HG02759 (cell line): ENCODE measurements around the gene LFNG.

Source experiments
- ATAC-seq: cut with Tn5 transposase; IDR thresholded peaks from one replicate; pipeline ENCODE4 v1.9.1; 2021; ENCODE audit warnings: mild to moderate bottlenecking, moderate library complexity; ENCODE audit not compliant: unreplicated experiment

The LFNG gene

GRCh38 chr7:2515424-2516193 lies 4.0 kb upstream of the LFNG start:
- ATAC-seq, result no peak

DNA sequence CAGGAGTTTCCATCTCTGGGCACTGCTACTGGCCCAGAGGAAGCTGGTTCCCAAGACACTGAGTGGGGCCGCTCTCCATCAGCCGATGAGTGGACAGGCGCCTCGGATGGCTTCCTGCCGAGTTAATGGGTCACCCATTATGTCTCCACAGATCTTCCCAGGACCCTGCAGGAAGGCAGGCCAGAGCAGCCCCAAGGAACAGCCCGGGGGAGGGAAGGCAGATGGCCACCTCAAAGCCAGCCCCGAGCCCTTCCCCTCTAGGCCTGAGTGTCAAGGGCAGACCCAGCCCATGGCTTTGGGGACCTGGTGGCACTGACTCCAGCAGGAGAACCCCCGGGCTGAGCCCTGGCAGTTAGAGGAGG lies 3.4 kb upstream of the LFNG start:
- no peak for ATAC-seq

DNA sequence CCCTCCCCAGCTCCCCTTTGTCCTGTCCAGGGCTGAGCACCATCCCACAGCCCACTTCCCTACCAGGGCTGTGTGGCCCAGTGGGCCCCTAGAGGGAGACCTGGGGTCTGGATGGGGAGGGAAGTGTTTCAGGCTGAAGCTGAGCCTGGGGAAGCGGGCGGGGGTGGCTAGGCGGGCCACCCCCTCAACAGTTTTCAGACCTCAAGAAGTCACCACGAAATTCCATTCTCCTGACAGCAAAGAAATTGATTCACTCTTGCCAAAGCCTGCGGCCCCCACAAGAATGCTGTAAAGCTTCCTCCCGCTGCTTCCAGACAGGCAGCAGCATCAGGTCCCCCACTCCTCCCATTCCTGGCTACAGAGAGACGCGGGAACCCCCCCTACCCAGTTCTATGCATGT lies 2.5 kb upstream of the LFNG start:
- no peak for ATAC-seq

DNA sequence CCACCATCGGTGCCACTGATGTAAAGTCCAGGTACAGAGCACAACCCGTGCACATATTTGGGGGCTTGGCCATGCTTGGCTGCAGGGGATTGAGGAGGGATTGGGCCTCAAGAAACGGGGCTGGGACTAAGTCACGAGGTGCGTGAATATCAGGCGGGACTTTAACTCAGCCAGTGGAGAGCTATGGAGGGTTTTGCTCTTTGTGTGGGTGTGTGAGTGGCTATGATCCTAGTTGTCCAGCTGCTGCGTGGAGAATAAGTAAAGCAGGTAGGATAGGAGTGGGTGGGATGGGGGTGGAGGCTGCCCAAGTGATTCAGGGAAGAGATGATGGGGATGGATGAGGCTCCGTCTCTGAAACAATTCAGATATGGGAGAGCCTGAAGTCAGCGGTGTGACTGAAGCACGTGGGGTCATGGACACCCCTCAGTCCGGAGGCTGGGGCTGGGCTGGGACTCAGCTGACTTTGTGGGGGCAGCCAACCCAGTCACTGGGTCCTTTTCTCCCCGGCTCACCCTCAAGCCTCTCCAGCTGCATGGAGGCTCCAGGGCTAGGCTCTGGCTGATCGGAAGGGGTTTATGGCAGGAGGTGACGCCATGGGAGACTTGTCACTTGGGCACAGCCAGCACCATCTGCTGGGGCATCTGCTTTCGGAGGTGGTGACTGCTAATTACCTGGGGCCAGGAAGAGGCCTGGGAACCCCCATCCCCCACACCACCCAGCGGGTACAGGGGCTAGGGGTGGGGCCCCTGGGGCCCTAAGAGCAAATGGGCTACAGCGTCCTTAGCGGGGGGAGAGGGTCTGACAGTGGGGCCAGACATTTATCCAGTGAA lies 1.7 kb upstream of the LFNG start:
- ATAC-seq, result no peak

- no peak for ATAC-seq
Measured at GRCh38 chr7:2518737-2519118, 846 bp upstream of the LFNG start.

GRCh38 chr7:2520131-2520760 lies 672 bp downstream of the LFNG start:
- ATAC-seq, result peak; percentile 1

DNA sequence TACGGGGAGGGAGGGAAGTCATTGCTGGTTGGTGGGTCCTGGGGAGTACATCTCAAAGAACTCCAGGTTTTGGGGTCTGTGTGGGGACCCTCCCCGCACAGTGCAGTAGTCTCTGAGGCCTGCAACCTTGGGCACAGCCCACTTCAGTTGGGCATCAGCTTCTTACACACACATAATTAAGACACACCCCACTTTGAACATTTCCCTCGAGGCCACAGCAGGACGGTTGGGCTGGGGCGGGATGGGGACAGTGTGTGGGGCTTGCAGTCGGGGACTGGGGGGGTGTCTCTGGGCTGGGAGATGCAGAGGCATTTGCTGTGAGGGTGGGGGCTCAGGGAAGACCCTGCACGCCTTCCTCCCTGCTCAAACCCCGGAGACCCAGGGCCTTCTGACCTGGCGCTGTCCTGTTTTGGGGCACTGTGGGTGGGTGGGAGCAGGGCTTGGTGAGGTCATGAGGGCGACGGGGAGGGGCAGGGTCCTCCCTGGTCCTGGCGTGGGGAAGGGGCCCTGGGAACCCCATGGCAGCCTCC lies 1.3 kb downstream of the LFNG start:
- ATAC-seq, result no peak

GRCh38 chr7:2521341-2521745 lies 1.8 kb downstream of the LFNG start:
- no peak for ATAC-seq

DNA sequence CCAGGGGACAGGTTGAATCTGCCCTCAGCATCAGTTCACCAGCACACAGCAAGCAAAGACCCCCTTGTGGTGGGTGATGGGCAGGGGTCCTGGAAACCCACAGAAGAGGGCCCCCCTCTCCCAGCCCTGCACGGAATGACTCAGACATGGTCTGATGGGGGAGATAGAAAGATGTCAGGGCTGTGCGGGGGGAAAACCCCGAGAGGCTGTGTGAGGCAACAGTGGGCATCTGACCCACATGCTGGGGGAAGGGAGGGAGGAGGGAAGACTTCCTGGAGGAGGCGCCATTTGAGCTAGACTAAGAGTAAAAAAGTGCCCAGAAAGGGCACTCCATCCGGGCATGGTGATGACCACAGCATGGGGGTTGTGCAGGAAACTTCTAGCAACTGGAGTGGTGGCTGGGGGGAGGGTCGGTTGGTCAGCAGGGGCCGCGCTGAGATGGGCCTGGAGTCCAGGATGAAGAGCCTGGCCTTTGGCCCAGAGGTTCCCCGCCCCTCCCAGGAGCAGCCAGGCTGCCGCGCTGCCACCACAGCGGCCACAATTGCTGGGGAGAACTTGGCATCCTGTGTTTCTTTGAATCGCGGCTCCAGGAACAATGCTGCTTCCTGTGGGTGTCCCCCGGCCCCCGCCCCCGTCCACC lies 2.5 kb downstream of the LFNG start:
- no peak for ATAC-seq

- no peak for ATAC-seq
Measured at GRCh38 chr7:2522780-2523433, 3.3 kb downstream of the LFNG start.

GRCh38 chr7:2523461-2523936 lies 3.9 kb downstream of the LFNG start:
- no peak for ATAC-seq

DNA sequence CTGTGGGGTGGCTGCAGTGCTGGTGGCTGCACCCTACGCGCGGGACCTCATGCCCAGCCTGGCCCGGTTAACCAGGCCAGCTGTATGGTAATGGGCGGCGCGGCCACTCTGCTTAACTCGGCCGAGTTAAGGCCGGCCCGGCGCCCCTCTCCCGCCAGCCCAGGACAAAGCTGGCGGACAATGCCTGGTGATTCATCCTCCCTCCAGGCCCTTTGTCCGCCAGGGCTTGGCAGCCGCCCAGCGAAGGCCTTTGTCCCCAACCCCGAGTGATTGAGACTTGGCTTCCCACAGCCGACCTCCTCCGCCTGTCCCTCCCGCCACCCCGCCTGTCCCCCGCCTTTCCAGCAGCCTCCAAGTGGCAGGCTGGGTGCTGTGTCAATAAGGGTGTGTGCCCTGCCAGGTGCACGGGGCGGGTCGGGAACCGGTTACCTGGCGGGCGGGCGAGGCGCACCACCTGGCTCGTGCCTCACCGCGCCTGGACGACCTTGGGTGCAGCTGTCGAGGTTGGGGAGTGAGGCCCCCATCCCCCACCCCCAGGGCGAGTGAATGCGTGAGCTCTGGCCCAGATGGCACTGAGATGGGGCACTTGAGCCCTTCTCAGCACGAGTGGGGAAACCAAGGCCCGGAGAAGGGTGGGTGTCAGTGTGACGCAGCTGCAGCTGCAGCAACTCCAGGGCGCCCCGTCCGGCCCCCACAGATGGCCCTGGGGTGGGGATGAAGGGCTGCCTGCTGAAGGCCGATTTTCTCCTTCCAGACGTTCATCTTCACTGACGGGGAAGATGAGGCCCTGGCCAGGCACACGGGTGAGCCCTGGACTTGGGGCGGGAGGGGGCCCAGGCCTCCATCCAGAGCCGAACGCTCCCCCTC lies 4.6 kb downstream of the LFNG start:
- ATAC-seq, result no peak

DNA sequence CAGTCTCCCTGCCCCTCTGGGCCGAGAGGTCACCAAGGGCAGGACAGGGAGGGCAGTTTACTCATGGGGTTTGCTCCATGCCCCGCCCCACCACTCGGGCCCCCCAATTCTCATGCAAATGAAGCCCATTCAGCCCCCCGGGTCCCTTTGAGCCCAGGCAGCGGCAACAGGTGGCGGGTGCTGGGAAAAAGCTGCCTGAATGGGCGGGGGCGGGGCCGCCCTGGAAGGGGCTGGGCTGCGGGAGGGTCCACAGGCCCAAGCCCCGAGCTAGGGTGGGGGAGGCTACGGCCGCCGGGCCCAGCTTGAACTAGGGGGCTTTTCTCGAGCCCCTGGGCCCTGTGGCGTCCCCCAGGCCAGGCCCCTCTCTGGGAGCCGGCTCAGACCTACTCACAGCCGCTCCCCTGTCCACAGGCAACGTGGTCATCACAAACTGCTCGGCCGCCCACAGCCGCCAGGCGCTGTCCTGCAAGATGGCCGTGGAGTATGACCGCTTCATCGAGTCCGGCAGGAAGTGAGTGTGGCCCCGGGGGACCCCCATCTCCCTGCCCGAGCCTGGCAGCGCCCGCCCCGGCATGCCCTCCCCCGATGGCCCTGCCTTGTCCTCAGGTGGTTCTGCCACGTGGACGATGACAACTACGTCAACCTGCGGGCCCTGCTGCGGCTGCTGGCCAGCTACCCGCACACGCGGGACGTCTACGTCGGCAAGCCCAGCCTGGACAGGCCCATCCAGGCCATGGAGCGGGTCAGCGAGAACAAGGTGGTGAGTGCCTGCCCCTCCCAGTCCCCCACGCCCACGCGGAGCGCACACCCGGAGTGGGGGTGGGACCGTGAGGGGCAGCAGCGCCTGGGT lies 5.5 kb downstream of the LFNG start:
- ATAC-seq, result no peak

DNA sequence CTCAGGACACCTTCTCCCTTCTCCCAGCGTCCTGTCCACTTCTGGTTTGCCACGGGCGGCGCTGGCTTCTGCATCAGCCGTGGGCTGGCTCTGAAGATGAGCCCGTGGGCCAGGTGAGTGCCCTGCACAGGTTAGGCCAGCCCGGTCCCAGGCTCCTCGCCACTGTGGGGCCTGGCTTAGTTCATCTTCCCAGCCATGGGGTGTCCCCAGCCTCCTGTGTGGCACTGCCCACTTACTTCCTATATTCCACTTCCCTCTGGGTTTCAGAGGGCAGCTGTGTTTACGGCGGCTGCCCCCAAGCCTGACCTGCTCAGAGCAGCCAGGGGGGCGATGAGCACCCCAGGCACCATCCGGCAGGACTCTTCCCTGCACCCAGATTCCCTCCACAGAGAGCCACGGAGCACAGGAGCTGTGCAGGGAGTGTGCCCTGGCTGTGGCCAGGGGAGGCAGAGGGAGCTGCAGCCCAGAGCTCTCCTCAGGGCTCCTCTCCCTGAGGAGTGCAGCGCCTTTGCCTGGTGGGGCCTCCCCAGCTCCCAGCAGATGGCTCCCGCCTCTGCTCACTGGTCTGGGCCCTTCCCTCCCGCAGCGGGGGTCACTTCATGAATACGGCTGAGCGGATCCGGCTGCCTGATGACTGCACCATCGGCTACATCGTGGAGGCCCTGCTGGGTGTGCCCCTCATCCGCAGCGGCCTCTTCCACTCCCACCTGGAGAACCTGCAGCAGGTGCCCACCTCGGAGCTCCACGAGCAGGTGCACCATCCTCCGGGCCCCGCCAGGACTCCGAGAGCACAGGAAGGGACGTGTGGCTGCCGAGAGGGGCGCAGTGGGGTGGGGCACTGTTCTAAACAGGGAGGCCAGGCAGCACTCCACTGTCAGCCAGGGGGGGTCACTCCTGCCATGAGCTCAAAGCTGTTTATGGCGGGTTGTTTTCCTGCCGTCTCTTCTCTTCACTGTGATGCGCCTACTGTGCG lies 6.4 kb downstream of the LFNG start:
- ATAC-seq, result no peak

GRCh38 chr7:2526659-2527504 lies 7.3 kb downstream of the LFNG start:
- ATAC-seq, result no peak
